IPS-18c (cell line): Measurements from ENCODE around the gene NABP2.
"Not testable (repeated sequence)": the region's sequence is repeated elsewhere in the genome, so short reads cannot be mapped to it uniquely, and the experiment has no call there.

ENCODE experiments used
- H3K4me3 ChIP-seq: 2 replicates; pipeline ENCODE4 v1.7.0; 2013; ENCODE audit warnings: low read depth, mild to moderate bottlenecking, low read length, moderate library complexity; ENCODE audit not compliant: insufficient read depth
- H3K9me3 ChIP-seq: one replicate; pipeline ENCODE4 v1.6.1; 2013; ENCODE audit warnings: mild to moderate bottlenecking, low read length, moderate library complexity; ENCODE audit not compliant: control insufficient read depth, insufficient read depth

NABP2 gene

GRCh38 chr12:56224102-56224701 lies at the start of gene NABP2:
Gene NABP2, plus strand, starts transcription at chr12:56224342. Its CDS starts 515 bp downstream, at chr12:56224857.
- peaks cover 3% of the 10 kb centered on the region for H3K9me3 ChIP-seq
- H3K4me3 ChIP-seq: peak within 1 kb of the TSS; percentile 74

DNA sequence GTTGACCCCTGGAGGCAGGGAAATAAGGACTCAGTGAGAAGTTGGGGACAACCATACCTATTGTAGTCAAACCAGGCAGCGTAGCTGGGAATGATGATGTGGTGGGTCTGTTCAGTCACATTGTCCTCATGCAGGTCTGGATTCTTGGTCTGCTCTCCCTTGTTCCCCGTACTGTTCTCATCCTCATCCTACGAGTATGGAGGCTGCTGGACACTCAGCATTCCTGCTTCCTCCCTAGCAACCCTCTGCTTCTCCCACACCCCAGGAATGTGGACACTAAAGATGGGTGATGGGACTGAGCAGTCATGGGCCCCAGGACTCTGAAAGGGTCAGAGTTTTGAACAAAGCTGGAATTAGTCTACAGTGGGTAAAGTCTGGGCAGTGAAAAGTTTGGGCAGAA lies 45.8 kb upstream of the NABP2 start:
- H3K9me3 ChIP-seq: no peaks in the 10 kb centered on the region
- H3K4me3 ChIP-seq: no peak overlapping the region

- Histone ChIP-seq H3K9me3 (no peaks in the 10 kb centered on the region), H3K4me3 (no peak overlapping the region)
Observed at GRCh38 chr12:56186957-56187356, 37.2 kb upstream of the NABP2 start.

GRCh38 chr12:56188131-56188777 lies 35.9 kb upstream of the NABP2 start:
- Histone ChIP-seq H3K4me3 (peak overlapping the region; percentile 93), H3K9me3 (no peaks in the 10 kb centered on the region)

DNA sequence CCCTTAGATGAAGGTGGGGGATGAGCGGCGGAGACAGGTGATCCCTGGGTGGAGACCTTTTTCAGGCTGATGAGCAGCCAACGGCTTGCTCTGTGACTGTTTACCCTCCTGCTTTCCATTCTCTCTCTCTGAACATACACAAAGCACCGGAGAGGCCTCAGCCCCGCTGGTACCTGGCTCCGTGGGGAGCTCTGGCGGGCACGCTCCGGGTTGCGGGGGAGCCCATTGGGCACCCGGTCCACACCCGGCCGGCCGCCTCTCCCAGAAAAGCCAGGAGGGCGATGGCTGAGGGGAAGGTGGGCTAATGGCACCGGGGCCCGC lies 35.4 kb upstream of the NABP2 start:
- Histone ChIP-seq H3K9me3 (no peaks in the 10 kb centered on the region), H3K4me3 (peak overlapping the region; percentile 93)

- H3K9me3 ChIP-seq: no peaks in the 10 kb centered on the region
- peak within 1 kb of the TSS; percentile 96 for H3K4me3 ChIP-seq
Observed at GRCh38 chr12:56189099-56189917, 34.8 kb upstream of the NABP2 start, which contains the start of gene SMARCC2. Gene SMARCC2, minus strand, starts transcription at chr12:56189483. Its CDS starts 22 bp downstream, at chr12:56189461.

GRCh38 chr12:56189918-56190694 lies 34.0 kb upstream of the NABP2 start:
- Histone ChIP-seq H3K9me3 (no peaks in the 10 kb centered on the region), H3K4me3 (peak overlapping the region; percentile 96)

DNA sequence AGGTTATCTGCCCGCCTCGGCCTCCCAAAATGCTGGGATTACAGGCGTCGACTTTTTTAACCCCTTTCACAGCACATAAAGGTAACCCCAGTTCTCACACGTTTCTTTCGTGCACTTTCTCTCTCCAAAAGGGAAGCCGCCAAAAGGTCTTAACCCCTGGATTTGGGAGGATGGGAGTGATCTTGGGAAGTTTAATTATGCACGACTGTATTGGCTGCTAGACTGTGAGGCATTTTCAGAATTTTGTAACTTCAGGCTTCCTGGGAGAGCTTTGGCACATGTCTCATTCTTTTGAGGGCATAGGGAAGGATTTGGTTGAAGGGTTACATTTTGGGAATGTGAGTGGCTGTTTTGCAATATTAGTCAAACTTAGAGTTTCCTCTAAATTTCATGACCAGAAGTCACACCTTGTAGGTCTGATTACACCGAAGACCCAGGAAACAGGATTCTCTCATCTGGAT lies 33.4 kb upstream of the NABP2 start:
- Histone ChIP-seq H3K9me3 (no peaks in the 10 kb centered on the region), H3K4me3 (peak overlapping the region; percentile 96; the same call in 1 of the 2 replicates)

DNA sequence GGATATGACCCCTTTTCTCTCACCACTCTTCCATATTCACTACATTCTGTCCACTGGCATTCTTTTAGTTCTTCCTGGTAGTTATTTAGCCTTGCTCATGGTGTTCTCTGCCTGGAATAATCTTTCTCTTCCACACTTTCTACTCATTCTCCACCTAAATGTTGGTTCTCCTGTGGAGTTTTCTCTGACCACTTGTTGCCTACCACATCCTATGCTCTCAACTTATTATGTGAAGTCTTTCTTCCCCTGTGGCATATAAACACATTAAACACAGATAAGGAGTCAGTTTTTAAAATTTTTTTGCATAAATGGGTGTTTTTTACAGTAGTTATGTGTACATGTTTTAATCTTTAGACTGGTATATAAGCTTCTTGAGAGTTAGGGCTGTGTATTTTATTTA lies 31.6 kb upstream of the NABP2 start:
- no peak overlapping the region for H3K4me3 ChIP-seq
- H3K9me3 ChIP-seq: no peaks in the 10 kb centered on the region

- no peaks in the 10 kb centered on the region for H3K9me3 ChIP-seq
- H3K4me3 ChIP-seq: no peak overlapping the region
Observed at GRCh38 chr12:56193025-56193578, 31.0 kb upstream of the NABP2 start.

- H3K4me3 ChIP-seq, H3K9me3 ChIP-seq: not testable (repeated sequence)
Observed at GRCh38 chr12:56196818-56197550, 27.2 kb upstream of the NABP2 start.

DNA sequence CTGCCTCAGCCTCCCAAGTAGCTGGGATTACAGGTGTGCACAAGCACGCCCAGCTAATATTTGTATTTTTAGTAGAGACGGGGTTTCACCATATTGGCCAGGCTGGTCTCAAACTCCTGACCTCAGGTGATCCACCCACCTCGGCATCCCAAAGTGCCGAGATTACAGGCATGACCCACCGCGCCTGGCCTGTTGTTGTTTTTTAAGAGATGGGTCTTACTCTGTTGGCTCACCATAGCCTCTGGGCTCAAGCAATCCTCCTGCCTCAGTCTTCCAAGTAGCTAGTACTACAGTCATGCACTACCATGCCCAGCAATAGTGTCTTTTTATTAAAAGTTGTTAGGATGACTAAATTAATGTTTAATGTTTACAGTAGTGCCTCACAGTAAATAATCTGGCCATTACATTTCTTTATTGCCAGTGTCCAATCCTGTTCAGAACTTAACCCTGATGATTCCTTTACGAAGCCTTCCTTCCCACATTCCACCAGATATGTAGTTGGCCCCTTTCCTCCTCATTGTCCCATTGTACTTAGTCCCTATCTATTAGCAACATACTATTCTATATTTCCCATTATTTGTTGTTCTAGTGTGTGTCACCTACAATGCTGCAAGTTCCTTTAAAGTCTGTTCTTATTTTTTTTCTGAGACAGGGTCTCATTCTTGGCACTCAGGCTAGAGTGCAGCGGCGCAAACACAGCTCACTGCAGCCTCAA lies 26.1 kb upstream of the NABP2 start:
- Histone ChIP-seq H3K4me3 (no peak overlapping the region), H3K9me3 (no peaks in the 10 kb centered on the region)

DNA sequence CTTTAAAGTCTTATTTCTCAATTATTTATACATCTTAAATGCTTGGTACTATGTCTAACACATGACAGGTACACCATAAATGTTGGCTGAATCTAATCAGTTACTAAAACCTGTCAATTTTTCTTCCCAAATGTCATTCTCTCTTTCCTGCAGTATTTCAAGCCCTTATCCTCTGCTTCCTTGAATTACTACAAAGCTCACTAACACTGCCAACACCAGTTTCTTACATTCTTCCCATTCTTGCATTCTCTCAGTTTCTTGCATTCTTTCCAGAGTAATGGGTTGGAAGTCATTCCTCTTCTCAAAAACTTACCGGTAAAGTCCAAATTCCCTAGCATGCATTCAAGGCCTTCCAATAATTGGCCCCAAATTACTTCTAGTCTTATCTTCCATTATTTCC lies 25.3 kb upstream of the NABP2 start:
- Histone ChIP-seq H3K4me3 (no peak overlapping the region), H3K9me3 (no peaks in the 10 kb centered on the region)

- Histone ChIP-seq H3K9me3 (no peaks in the 10 kb centered on the region), H3K4me3 (no peak overlapping the region)
Observed at GRCh38 chr12:56202366-56202765, 21.8 kb upstream of the NABP2 start.

GRCh38 chr12:56202838-56203237 lies 21.3 kb upstream of the NABP2 start:
- no peak overlapping the region for H3K4me3 ChIP-seq
- no peaks in the 10 kb centered on the region for H3K9me3 ChIP-seq

GRCh38 chr12:56204275-56204674 lies 19.9 kb upstream of the NABP2 start:
- H3K4me3 ChIP-seq: no peak overlapping the region
- no peaks in the 10 kb centered on the region for H3K9me3 ChIP-seq
